HepG2 (cell line): ENCODE results near the gene VASH2. TPM values are rescaled to one million over a fixed set of nuclear protein-coding genes. Genes with fewer than 3 reads are reported as not detected.

ENCODE experiments used
- ATAC-seq: fragments of 200-7000 bp; cut with Tn5 transposase; 3 replicates; pipeline ENCODE4 v1.9.1; 2020; ENCODE audit warnings: mild to moderate bottlenecking, moderate library complexity
- BruUV-seq: library from RNA; stranded (reverse); fragments of 400-500 nt; replicated peaks from 2 replicates; lab custom pipeline; 2021; lab: Mats Ljungman, UMichigan
- CTCF ChIA-PET: fragments of 300-600 bp; formaldehyde crosslinking; extraction: SDS; loops from one replicate; lab custom pipeline; 2021; ENCODE audit warnings: low total read pairs, inconsistent platforms, low intra/inter-chr PET ratio; lab: Yijun Ruan, JAX
- POLR2A ChIA-PET: fragments of 350-600 bp; sonication (Branson Sonifier 250); formaldehyde crosslinking; loops from one replicate; lab custom pipeline; 2020; ENCODE audit warnings: antibody characterized with exemption, inconsistent platforms; lab: Yijun Ruan, JAX
- DNase-seq: peaks from one replicate; pipeline ENCODE4 v3.0.0-alpha.2; 2015; ENCODE audit warnings: low spot score
- FAIRE-seq: peaks from 3 replicates; lab custom pipeline; 2011; peaks lifted over from hg19 to GRCh38; lab: Jason Lieb, UNC
- H2AFZ ChIP-seq: one replicate; pipeline ENCODE4 v1.6.1; 2011; ENCODE audit warnings: low read length, inconsistent platforms
- H3K27ac ChIP-seq: fragments of 300-600 bp; 3 replicates; pipeline ENCODE4 v1.8.0; 2011; ENCODE audit warnings: mixed run types, mild to moderate bottlenecking, mixed read lengths, low read length, inconsistent platforms; ENCODE audit not compliant: insufficient read depth; ENCODE audit errors: extremely low read length
- H3K27me3 ChIP-seq, 2 experiments: fragments of 200-600 bp in 1 of 2; 2 replicates in 1 of 2; 3 replicates in 1 of 2; pipeline versions ENCODE4 v1.6.0 to v1.8.0; 2011; ENCODE audit warnings: low read length in 2 of 2, mild to moderate bottlenecking in 2 of 2, moderate library complexity in 2 of 2, inconsistent platforms in 1 of 2; ENCODE audit not compliant: insufficient read depth in 2 of 2, control insufficient read depth in 1 of 2
- H3K36me3 ChIP-seq, 2 experiments: fragments of 200-600 bp in 1 of 2; replicated peaks in 1 of 2; 2 replicates in 1 of 2; 3 replicates in 1 of 2; pipeline versions ENCODE4 v1.5.1 to v1.8.0; 2011; ENCODE audit warnings: low read length in 2 of 2, inconsistent platforms in 1 of 2; ENCODE audit not compliant: insufficient read depth in 2 of 2, control insufficient read depth in 1 of 2
- H3K4me1 ChIP-seq: 2 replicates; pipeline ENCODE4 v1.5.1; 2012; ENCODE audit warnings: low read length, inconsistent platforms; ENCODE audit not compliant: insufficient read depth
- H3K4me2 ChIP-seq: 2 replicates; pipeline ENCODE4 v1.6.0; 2011; ENCODE audit warnings: low read depth, low read length, inconsistent platforms
- H3K4me3 ChIP-seq, 3 experiments: fragments of 200-600 bp in 1 of 3; sonication (generic), shearing (Covaris generic) in 1 of 3; replicated peaks in 1 of 3; 2 replicates each; pipeline ENCODE4 v1.5.1; 2011 to 2016; ENCODE audit warnings: low read length in 3 of 3, inconsistent platforms in 2 of 3, low read depth in 2 of 3, mild to moderate bottlenecking in 2 of 3, control low read depth in 1 of 3, mixed read lengths in 1 of 3; ENCODE audit not compliant: insufficient read depth in 1 of 3
- H3K79me2 ChIP-seq: one replicate; pipeline ENCODE4 v1.6.1; 2011; ENCODE audit warnings: low read length, inconsistent platforms; ENCODE audit not compliant: insufficient read depth
- H3K9ac ChIP-seq: 2 replicates; pipeline ENCODE4 v1.6.0; 2011; ENCODE audit warnings: mild to moderate bottlenecking, low read depth, low read length, inconsistent platforms; ENCODE audit not compliant: insufficient read depth
- H3K9me3 ChIP-seq: 2 replicates; pipeline ENCODE4 v1.5.1; 2012; ENCODE audit warnings: mild to moderate bottlenecking, low read length
- H4K20me1 ChIP-seq: 2 replicates; pipeline ENCODE4 v1.6.0; 2011; ENCODE audit warnings: inconsistent platforms, mild to moderate bottlenecking, low read length, moderate library complexity; ENCODE audit not compliant: insufficient read depth
- PAF1 ChIP-seq: IDR thresholded peaks from 2 replicates; pipeline ENCODE4 v1.6.1; 2016; ENCODE audit warnings: missing genetic modification reagents, missing compliant biosample characterization
- PRDM15 ChIP-seq: sonication (generic); formaldehyde crosslinking; IDR thresholded peaks from 2 replicates; pipeline ENCODE4 v1.4.0; 2020; ENCODE audit warnings: missing genetic modification reagents
- ZBTB33 ChIP-seq: sonication (generic); formaldehyde crosslinking; IDR thresholded peaks from 2 replicates; pipeline ENCODE4 v1.4.0; 2020; ENCODE audit warnings: missing genetic modification reagents
- WGBS: methylation state at CpG from one replicate; pipeline ENCODE4 v1.1.6; 2017; ENCODE audit warnings: low lambda C conversion rate; 5-methylcytosine and 5-hydroxymethylcytosine counted together
- in situ Hi-C: cut with HindIII; loops from 2 replicates; pipeline ENCODE4 v1.10.0; 2017; ENCODE audit warnings: low pct_unique_long_range_greater_than_20kb; ENCODE audit not compliant: extremely low pct_ligation_motif_present
- intact Hi-C: fragments of 100-400 bp; cut with micrococcal nuclease; formaldehyde crosslinking; loops from one replicate; pipeline ENCODE4 v1.10.0; 2022; ENCODE audit not compliant: unreplicated experiment
- polyA plus RNA-seq, 8 experiments: library from polyadenylated mRNA; depleted of rRNA in 3 of 8; stranded (reverse) in 7 of 8; unstranded in 1 of 8; fragments of >200 nt; fragmentation: Illumina TruSeq in 4 of 8; extraction: Trizol in 4 of 8; gene quantifications; 2 replicates each; pipeline versions ENCODE4 v1.2.1 to v1.2.3, GENCODE V29; 2011 to 2016; ENCODE audit warnings: low read depth in 4 of 8, missing spikeins in 1 of 8, mixed read lengths in 1 of 8; ENCODE audit not compliant: insufficient read depth in 1 of 8
- total RNA-seq, 5 experiments: library from RNA; depleted of rRNA; stranded (reverse); fragments of >200 nt; fragmentation: Illumina TruSeq; extraction: Trizol; gene quantifications; 2 replicates each; pipeline ENCODE4 v1.2.3, GENCODE V29; 2016; ENCODE audit warnings: low read depth in 1 of 5

The VASH2 gene
- total and polyA plus RNA-seq, 2 of the 13 experiments (the other 11 are each of a cell fraction or from before 2014, with no cell fraction given): 0.44 to 1.00 TPM

- no peak for TF ChIP-seq PAF1 (CRISPR knock-in tag)
- TF ChIP-seq PRDM15: peak; percentile 82; the same call in 1 of the 2 replicates
- TF ChIP-seq ZBTB33: peak; percentile 78
- Histone ChIP-seq H3K4me2 (no peak overlapping the region), H2AFZ (no peak overlapping the region), H3K27ac (no peak overlapping the region), H4K20me1 (no peaks in the 10 kb centered on the region), H3K79me2 (no peaks in the 10 kb centered on the region), H3K27me3 (no peaks in the 10 kb centered on the region; a peak in 1 of 5 replicates), H3K9ac (no peak overlapping the region), H3K4me3 (no peak overlapping the region), H3K9me3 (no peaks in the 10 kb centered on the region), H3K36me3 (no peaks in the 10 kb centered on the region), H3K4me1 (peaks cover 11% of the 10 kb centered on the region; the same call in 1 of the 2 replicates)
- FAIRE-seq: no peak
- ChIA-PET POLR2A (no interaction called here), CTCF (no interaction called here)
- BruUV-seq: no TSS peak
- no peak for ATAC-seq
- intact Hi-C loops (no loop called here), in situ Hi-C loops (no loop called here)
- WGBS: 45% methylated on average over 13 of the region's 16 CpGs
- no peak for DNase-seq
These were observed 27.7 kb downstream of the VASH2 start for GRCh38 chr1:212977781-212978645.
